ENCODE results near the gene TEX22.

The TEX22 gene

GRCh38 chr14:105366386-105367074, 31.8 kb upstream of the TEX22 start:
- Histone ChIP-seq H3K9me3 (ENCODE audit: low read length) (no peaks in the 10 kb centered on the region), H3F3A (ENCODE audit: insufficient read depth, low read length) (no peaks in the 10 kb centered on the region), H3K27me3 (ENCODE audit: insufficient read depth, low read length) (peaks cover 14% of the 10 kb centered on the region), H3K4me2 (ENCODE audit: low read length) (no peak overlapping the region), H3K36me3 (ENCODE audit: insufficient read depth, low read length) (no peaks in the 10 kb centered on the region), H2AFZ (ENCODE audit: low read length) (no peak overlapping the region), H4K20me1 (ENCODE audit: insufficient read depth, low read length) (no peaks in the 10 kb centered on the region), H3K9ac (ENCODE audit: low read length) (no peak overlapping the region), H3K79me2 (ENCODE audit: insufficient read depth, low read length) (no peaks in the 10 kb centered on the region), H3K4me1 (ENCODE audit: insufficient read depth, low read length, severe bottlenecking) (peaks cover 9% of the 10 kb centered on the region), H3K9me2 (ENCODE audit: low read depth, low read length) (no peaks in the 10 kb centered on the region), H3K4me3 (ENCODE audit: low read depth, low read length, poor library complexity, severe bottlenecking) (no peak overlapping the region), H3K27ac (ENCODE audit: low read depth, low read length, poor library complexity, severe bottlenecking) (no peak overlapping the region)
- TF ChIP-seq EZH2 (IDR thresholded peaks at IDR 0.05; ENCODE audit: borderline replicate concordance, low read length) (no peak), CTCF (IDR thresholded peaks at IDR 0.05; ENCODE audit: low read length) (no peak)

GRCh38 chr14:105367116-105368031, 31.0 kb upstream of the TEX22 start:
- no peak overlapping the region for H3K27ac ChIP-seq (ENCODE audit: low read depth, low read length, poor library complexity, severe bottlenecking)
- TF ChIP-seq EZH2 (IDR thresholded peaks at IDR 0.05; ENCODE audit: borderline replicate concordance, low read length) (no peak), CTCF (IDR thresholded peaks at IDR 0.05; ENCODE audit: low read length) (no peak)

GRCh38 chr14:105368032-105368417, 30.3 kb upstream of the TEX22 start:
- Histone ChIP-seq H3K9me2 (ENCODE audit: low read depth, low read length) (no peaks in the 10 kb centered on the region), H4K20me1 (ENCODE audit: insufficient read depth, low read length) (no peaks in the 10 kb centered on the region), H3K36me3 (ENCODE audit: insufficient read depth, low read length) (no peaks in the 10 kb centered on the region), H2AFZ (ENCODE audit: low read length) (no peak overlapping the region), H3K4me3 (ENCODE audit: low read depth, low read length, poor library complexity, severe bottlenecking) (no peak overlapping the region), H3K9me3 (ENCODE audit: low read length) (no peaks in the 10 kb centered on the region), H3K27me3 (ENCODE audit: insufficient read depth, low read length) (peaks cover 14% of the 10 kb centered on the region), H3K9ac (ENCODE audit: low read length) (no peak overlapping the region), H3K4me2 (ENCODE audit: low read length) (no peak overlapping the region), H3K4me1 (ENCODE audit: insufficient read depth, low read length, severe bottlenecking) (peaks cover 9% of the 10 kb centered on the region), H3F3A (ENCODE audit: insufficient read depth, low read length) (no peaks in the 10 kb centered on the region), H3K27ac (ENCODE audit: low read depth, low read length, poor library complexity, severe bottlenecking) (no peak overlapping the region), H3K79me2 (ENCODE audit: insufficient read depth, low read length) (no peaks in the 10 kb centered on the region)
- TF ChIP-seq CTCF (IDR thresholded peaks at IDR 0.05; ENCODE audit: low read length): no peak
- no peak for TF ChIP-seq EZH2 (IDR thresholded peaks at IDR 0.05; ENCODE audit: borderline replicate concordance, low read length)

More at GRCh38 chr14:105367116-105368031, 31.0 kb upstream of the TEX22 start:
- Histone ChIP-seq H3K9ac (ENCODE audit: low read length) (no peak overlapping the region), H4K20me1 (ENCODE audit: insufficient read depth, low read length) (no peaks in the 10 kb centered on the region), H3K79me2 (ENCODE audit: insufficient read depth, low read length) (no peaks in the 10 kb centered on the region), H3K4me2 (ENCODE audit: low read length) (no peak overlapping the region), H2AFZ (ENCODE audit: low read length) (no peak overlapping the region), H3K4me3 (ENCODE audit: low read depth, low read length, poor library complexity, severe bottlenecking) (no peak overlapping the region), H3K36me3 (ENCODE audit: insufficient read depth, low read length) (no peaks in the 10 kb centered on the region), H3K9me3 (ENCODE audit: low read length) (no peaks in the 10 kb centered on the region), H3K4me1 (ENCODE audit: insufficient read depth, low read length, severe bottlenecking) (peaks cover 9% of the 10 kb centered on the region), H3K27me3 (ENCODE audit: insufficient read depth, low read length) (peaks cover 14% of the 10 kb centered on the region), H3K9me2 (ENCODE audit: low read depth, low read length) (no peaks in the 10 kb centered on the region), H3F3A (ENCODE audit: insufficient read depth, low read length) (no peaks in the 10 kb centered on the region)
